ENCODE data around the gene ZMIZ1. TPM values are rescaled to one million over a fixed set of nuclear protein-coding genes. Genes with fewer than 3 reads are reported as not detected.

The ZMIZ1 gene
- total and polyA plus RNA-seq, 5 donors = 38.0 to 83.1 (median 71.1) TPM

- Histone ChIP-seq H3K4me3 (ENCODE audit: low read length) (peak overlapping the region; percentile 64), H3K4me1 (ENCODE audit: control insufficient read depth, insufficient read depth, low read length) (peaks cover 59% of the 10 kb centered on the region), H3K27ac (ENCODE audit: low read length) (peak overlapping the region; percentile 23), H3K27me3 (ENCODE audit: control insufficient read depth, insufficient read depth) (no peaks in the 10 kb centered on the region), H3K9me3 (ENCODE audit: control insufficient read depth, low read length) (no peaks in the 10 kb centered on the region)
- WGBS = under 1% methylated on average over 57 of the region's 60 CpGs
- intact Hi-C loops (cut with DNase I) = no loop called here
- peak; percentile 19 to 27 for ATAC-seq
- DNase-seq = peak; percentile 70 to 89 (median 85)
Observed at GRCh38 chr10:79242620-79243152, 173.9 kb downstream of the ZMIZ1 start.

DNA sequence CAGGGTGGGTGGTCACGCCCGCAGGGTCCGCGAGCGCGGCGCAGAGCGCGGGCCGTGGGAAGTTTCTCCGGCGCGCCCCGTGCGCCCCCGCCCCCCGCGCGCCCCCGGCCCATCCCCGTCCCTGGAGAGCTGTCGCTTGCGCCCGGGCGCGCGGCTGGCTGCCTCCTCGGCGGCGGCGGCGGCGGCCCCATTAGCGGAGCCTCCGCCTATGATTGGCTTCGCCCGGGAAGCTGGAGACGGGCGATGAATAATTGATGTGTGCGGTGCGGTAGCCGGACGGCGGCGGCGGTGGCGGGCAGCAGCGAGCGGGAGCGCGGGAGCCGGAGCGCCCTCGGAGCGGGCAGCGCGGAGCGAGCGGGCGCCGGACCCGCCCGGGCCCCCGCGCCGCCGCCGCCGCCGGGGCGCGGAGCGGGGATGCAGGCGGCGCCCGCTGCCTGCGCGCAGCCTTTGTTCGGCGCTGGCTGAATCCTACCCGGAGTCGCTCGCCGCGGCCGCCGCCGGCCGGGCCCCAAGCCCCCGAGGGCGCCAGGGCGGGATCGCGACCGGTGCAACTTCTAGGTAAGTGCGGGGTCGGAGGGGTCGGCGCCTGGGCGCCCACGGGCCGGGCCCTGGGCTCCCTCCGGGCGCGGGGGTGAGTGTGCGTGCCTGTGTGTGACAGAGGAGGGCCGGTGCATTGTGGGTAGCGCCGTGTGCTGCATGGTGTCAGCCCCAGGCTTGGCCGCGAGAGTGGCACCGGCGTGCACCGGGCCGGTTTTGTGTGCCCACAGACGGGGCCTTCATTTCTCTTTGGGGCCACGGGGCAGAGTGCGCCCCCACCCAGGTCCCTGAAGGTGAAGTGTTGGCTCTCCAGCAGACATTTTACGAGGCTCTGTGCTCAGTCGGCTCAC is 174.7 kb downstream of the ZMIZ1 start:
- ATAC-seq = peak in 1 of 2 donors; percentile 7
- H3K27ac ChIP-seq (ENCODE audit: low read length) = peak overlapping the region; percentile 37
- no peaks in the 10 kb centered on the region for H3K27me3 ChIP-seq (ENCODE audit: control insufficient read depth, insufficient read depth)
- intact Hi-C loops (cut with DNase I) = no loop called here
- peak in 2 of 3 donors; percentile 72 to 81 for DNase-seq
- WGBS = 4% methylated on average over 120 of the region's 120 CpGs
- peaks cover 64% of the 10 kb centered on the region for H3K4me1 ChIP-seq (ENCODE audit: control insufficient read depth, insufficient read depth, low read length)
- H3K9me3 ChIP-seq (ENCODE audit: control insufficient read depth, low read length) = no peaks in the 10 kb centered on the region
- H3K4me3 ChIP-seq (ENCODE audit: low read length) = peak overlapping the region; percentile 64

GRCh38 chr10:79244068-79244442 is 175.3 kb downstream of the ZMIZ1 start:
- Histone ChIP-seq H3K4me1 (ENCODE audit: control insufficient read depth, insufficient read depth, low read length) (peaks cover 65% of the 10 kb centered on the region), H3K4me3 (ENCODE audit: low read length) (no peak overlapping the region), H3K27me3 (ENCODE audit: control insufficient read depth, insufficient read depth) (no peaks in the 10 kb centered on the region), H3K27ac (ENCODE audit: low read length) (peak overlapping the region; percentile 37), H3K9me3 (ENCODE audit: control insufficient read depth, low read length) (no peaks in the 10 kb centered on the region)
- no peak for DNase-seq
- 61% methylated on average over 10 of the region's 10 CpGs for WGBS
- ATAC-seq = no peak
- intact Hi-C loops (cut with DNase I) = no loop called here

DNA sequence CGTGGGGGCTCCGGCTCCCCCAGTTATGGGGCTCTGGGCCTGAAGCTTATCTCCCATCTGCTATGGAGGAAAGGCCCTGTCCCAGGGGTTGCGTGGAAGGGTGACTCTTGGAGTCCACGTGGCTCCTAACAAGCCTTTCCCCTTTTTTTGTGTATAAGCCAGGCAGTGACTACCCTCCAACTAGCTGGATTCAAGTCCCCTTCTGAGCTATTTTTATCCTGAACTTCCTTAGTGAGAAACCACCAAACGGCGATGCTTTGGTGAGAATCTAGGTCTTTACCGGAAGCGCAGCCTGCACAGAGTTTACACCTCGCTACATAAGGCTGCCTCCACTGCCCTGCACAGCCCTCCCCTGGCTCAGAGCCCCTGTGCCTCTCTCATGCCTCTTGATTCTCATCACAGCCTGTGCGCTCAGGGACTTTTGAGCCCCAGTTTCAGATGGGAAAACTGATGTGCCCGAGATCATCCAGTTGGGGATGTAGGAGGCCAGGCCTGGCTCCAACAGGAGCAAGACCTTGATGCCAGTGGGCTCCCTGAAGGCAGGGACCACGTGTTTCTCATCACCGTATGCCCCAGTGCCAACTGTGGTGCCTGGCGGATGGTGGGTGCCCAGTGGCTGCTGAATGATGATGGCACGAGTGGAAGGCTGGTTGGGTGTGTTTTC is 176.2 kb downstream of the ZMIZ1 start:
- DNase-seq (peak in 1 of 3 donors; percentile 70), ATAC-seq (no peak)
- no peak overlapping the region for H3K4me3 ChIP-seq (ENCODE audit: low read length)
- 56% methylated on average over 15 of the region's 15 CpGs for whole genome bisulfite sequencing
- no peaks in the 10 kb centered on the region for H3K27me3 ChIP-seq (ENCODE audit: control insufficient read depth, insufficient read depth)
- peaks cover 64% of the 10 kb centered on the region for H3K4me1 ChIP-seq (ENCODE audit: control insufficient read depth, insufficient read depth, low read length)
- no peaks in the 10 kb centered on the region for H3K9me3 ChIP-seq (ENCODE audit: control insufficient read depth, low read length)
- intact Hi-C loops (cut with DNase I) = no loop called here
- H3K27ac ChIP-seq (ENCODE audit: low read length) = peak overlapping the region; percentile 91

- no peak for DNase-seq
- Histone ChIP-seq H3K27me3 (ENCODE audit: control insufficient read depth, insufficient read depth) (no peaks in the 10 kb centered on the region), H3K4me1 (ENCODE audit: control insufficient read depth, insufficient read depth, low read length) (peaks cover 63% of the 10 kb centered on the region), H3K4me3 (ENCODE audit: low read length) (no peak overlapping the region), H3K9me3 (ENCODE audit: control insufficient read depth, low read length) (no peaks in the 10 kb centered on the region), H3K27ac (ENCODE audit: low read length) (peak overlapping the region; percentile 91)
- ATAC-seq = no peak
- intact Hi-C loops (cut with DNase I) = no loop called here
- 60% methylated on average over 9 of the region's 9 CpGs for WGBS
Observed at GRCh38 chr10:79245539-79246208, 176.9 kb downstream of the ZMIZ1 start.

- H3K27me3 ChIP-seq (ENCODE audit: control insufficient read depth, insufficient read depth) = no peaks in the 10 kb centered on the region
- H3K4me3 ChIP-seq (ENCODE audit: low read length) = no peak overlapping the region
- peaks cover 60% of the 10 kb centered on the region for H3K4me1 ChIP-seq (ENCODE audit: control insufficient read depth, insufficient read depth, low read length)
- no peaks in the 10 kb centered on the region for H3K9me3 ChIP-seq (ENCODE audit: control insufficient read depth, low read length)
- ATAC-seq = peak; percentile 49 to 52
- intact Hi-C loops (cut with DNase I) = no loop called here
- 32% methylated on average over 14 of the region's 14 CpGs for WGBS
- DNase-seq = peak; percentile 84 to 90 (median 90)
- peak overlapping the region; percentile 91 for H3K27ac ChIP-seq (ENCODE audit: low read length)
Observed at GRCh38 chr10:79246209-79246581, 177.4 kb downstream of the ZMIZ1 start.

DNA sequence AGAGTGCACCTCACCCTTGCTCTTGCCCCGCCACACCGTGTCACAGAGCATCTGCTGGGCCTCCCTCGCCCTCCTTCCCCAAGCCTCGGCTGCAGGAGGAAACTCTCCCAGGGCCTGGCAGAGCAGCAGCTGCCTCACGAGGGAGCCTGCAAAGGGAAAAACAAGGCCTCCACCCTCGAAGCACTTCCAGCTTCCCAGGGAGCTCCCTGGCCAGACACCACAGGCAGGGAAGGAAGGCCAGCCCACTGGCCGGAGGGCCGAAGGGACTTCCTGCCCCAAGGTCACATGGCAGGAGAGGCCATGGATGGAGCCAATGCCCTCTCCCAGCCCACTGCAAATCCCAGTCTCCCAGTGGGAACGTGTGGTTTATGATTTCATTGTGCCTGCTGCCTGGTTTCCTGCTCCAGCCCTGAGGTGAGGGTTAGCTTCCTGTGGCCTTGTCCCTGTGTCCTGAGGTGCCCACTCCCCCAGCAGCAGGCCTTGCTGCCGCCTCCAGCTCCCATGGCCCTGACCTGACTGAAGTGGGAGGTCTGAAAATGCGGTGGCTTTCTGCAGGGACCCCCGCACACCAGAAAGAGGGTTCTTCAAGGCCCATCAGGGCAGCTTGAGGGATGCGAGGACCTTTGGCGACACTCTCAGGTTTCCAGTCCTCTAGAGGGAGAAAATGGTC is 178.0 kb downstream of the ZMIZ1 start:
- peak; percentile 89 to 94 (median 94) for DNase-seq
- peaks cover 59% of the 10 kb centered on the region for H3K4me1 ChIP-seq (ENCODE audit: control insufficient read depth, insufficient read depth, low read length)
- peak; percentile 76 to 77 for ATAC-seq
- no peaks in the 10 kb centered on the region for H3K9me3 ChIP-seq (ENCODE audit: control insufficient read depth, low read length)
- H3K4me3 ChIP-seq (ENCODE audit: low read length) = no peak overlapping the region
- 36% methylated on average over 14 of the region's 14 CpGs for WGBS
- no peaks in the 10 kb centered on the region for H3K27me3 ChIP-seq (ENCODE audit: control insufficient read depth, insufficient read depth)
- peak overlapping the region; percentile 91 for H3K27ac ChIP-seq (ENCODE audit: low read length)
- intact Hi-C loops (cut with DNase I) = no loop called here

DNA sequence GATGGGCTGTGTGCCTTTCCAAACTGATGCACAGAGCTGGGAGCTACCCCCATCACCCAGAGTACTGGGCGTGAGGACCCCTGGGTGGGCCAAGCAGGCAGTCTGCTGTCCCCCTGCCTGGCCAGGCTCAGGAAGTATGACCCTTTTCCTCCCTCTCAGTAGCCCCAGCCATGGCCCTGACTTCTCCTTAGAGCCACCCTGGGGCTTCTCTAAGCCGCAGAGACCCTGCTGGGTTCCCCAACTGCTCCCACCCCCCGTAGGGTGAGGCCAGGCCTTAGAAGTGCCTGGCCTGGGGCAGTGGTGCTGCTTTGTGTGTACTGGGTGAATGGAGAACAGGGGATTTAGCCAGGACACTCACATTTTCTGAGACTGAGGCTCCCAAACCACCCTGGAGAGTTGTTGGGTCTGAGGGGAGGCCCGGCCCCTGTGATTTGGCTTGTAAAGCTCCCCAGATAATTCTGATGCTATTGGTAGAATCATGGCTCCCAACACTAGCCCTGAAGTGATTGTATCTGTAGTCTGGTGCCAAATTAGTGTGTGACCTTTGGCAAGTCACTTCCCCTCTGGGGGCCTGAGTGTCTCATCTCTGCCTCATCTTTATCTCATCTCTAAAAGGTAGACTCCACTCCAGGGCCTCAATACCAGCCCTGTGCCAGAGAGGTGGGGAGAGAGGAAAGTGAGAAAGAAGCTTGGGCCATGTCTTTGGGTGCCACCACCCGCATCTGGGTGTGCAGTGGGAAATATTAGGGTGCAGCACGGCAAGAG is 178.8 kb downstream of the ZMIZ1 start:
- Histone ChIP-seq H3K4me1 (ENCODE audit: control insufficient read depth, insufficient read depth, low read length) (peaks cover 61% of the 10 kb centered on the region), H3K27me3 (ENCODE audit: control insufficient read depth, insufficient read depth) (no peaks in the 10 kb centered on the region), H3K27ac (ENCODE audit: low read length) (peak overlapping the region; percentile 91), H3K4me3 (ENCODE audit: low read length) (no peak overlapping the region), H3K9me3 (ENCODE audit: control insufficient read depth, low read length) (no peaks in the 10 kb centered on the region)
- intact Hi-C loops (cut with DNase I) = no loop called here
- ATAC-seq (no peak), DNase-seq (no peak)
- WGBS = 90% methylated on average over 6 of the region's 6 CpGs

DNA sequence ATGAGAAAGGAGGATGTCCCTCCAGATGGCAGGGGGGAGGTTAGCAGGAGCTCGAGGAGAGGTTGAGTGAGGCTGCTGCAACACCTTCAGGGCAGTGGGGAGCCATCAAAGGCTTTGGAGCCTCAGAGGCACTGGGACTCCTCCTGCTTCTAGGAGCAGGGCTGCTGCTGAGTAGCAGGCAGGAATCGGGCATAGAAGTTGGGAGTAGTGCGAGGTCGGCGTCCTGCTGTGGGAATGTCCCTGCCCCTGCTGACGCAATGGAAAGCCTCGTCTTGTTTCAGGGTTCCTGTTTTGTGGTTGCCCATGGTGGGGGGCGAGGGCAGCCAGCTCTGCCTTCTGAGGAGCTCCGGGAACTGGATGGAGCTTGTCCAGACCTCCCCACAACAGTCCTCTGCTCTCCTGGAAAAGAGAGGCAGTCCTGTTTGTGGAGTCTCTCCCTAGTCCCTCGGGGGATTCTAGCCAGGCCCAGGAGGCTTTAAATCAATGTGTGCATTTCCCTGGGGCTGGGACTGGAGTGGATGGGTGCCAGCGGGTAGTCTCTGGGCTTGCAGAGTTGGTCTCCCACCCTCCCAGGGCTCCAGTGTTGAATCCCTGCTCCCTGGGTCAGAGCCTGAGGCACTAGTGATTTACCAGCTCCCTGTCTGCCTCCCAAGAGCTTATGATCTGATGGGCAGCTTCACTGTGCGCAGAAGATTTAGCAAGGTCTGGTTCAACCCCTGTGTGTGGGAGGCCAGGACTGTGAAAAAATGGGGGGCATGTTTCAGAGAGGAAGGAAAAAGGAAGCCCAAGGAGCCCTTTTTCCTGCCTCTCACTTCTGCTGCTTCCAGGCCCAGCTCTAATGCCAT is 179.8 kb downstream of the ZMIZ1 start:
- intact Hi-C loops (cut with DNase I) = no loop called here

More for the DNA sequence above, 179.8 kb downstream of the ZMIZ1 start:
- Histone ChIP-seq H3K4me1 (ENCODE audit: control insufficient read depth, insufficient read depth, low read length) (peaks cover 64% of the 10 kb centered on the region), H3K4me3 (ENCODE audit: low read length) (no peak overlapping the region), H3K27me3 (ENCODE audit: control insufficient read depth, insufficient read depth) (no peaks in the 10 kb centered on the region), H3K27ac (ENCODE audit: low read length) (peak overlapping the region; percentile 34), H3K9me3 (ENCODE audit: control insufficient read depth, low read length) (no peaks in the 10 kb centered on the region)
- DNase-seq (peak; percentile 70 to 78 (median 77)), ATAC-seq (no peak)
- 54% methylated on average over 12 of the region's 12 CpGs for WGBS
